CD1c-positive myeloid dendritic cell (primary cell): Measurements from ENCODE around the gene MICALL1.
"Not testable (repeated sequence)": the region's sequence is repeated elsewhere in the genome, so short reads cannot be mapped to it uniquely, and the experiment has no call there.

ENCODE experiments used
- DNase-seq: peaks from one replicate; pipeline ENCODE4 v3.0.0-alpha.2; 2016; ENCODE audit errors: extremely low spot score

Gene MICALL1

DNA sequence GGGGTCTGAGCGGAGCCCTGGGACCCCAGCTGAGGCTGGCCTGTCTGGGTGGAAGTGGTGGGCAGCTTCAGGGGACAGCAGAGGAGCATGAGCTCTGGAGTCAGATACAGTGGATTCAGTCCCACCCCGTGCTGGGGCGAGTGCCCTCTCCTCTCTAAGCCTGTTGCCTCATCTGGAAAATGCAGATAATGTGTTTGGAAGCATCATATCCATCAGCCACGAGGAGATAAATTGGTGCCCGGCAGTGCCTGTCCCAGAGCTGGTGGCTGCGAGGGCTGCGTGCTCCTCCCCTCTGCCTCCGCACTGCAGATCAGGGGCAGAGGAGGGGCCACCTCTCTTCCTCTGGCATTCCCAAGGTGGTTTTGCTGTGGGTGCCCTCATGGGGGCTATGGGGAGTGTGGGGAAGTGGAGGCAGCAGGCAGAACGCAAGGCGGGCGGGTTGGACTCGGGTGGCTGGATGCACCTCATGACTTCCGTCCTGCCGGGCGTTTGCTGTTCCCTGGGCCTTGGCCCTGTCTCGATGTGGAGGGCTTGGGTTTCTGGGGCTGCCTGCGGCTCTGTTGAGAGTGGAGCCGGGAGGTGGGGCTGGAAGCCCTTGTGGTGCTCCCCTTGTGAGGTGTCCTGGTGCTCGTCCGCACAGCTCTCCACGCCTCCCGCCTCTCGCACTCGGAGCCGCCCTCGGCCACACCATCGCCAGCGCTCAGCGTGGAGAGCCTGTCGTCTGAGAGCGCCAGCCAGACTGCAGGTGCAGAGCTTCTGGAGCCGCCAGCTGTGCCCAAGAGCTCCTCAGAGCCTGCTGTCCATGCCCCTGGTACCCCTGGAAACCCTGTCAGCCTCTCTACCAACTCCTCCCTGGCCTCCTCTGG is 20.9 kb downstream of the MICALL1 start:
- DNase-seq = no peak

DNA sequence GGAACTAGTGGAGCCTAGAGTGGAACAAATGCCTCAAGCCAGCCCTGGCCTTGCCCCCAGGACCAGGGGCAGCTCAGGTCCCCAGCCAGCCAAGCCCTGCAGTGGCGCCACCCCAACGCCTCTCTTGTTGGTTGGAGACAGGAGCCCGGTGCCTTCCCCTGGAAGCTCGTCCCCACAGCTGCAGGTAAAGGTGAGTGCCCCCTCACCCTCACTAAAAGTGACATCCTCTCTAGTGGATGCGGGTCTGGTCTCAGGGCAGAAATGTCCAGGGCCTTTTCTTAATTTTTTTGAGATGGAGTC is 21.5 kb downstream of the MICALL1 start:
- no peak for DNase-seq

GRCh38 chr22:37929390-37929789 is 23.3 kb downstream of the MICALL1 start:
- no peak for DNase-seq

GRCh38 chr22:37930270-37930951 is 24.3 kb downstream of the MICALL1 start:
- DNase-seq = no peak

DNA sequence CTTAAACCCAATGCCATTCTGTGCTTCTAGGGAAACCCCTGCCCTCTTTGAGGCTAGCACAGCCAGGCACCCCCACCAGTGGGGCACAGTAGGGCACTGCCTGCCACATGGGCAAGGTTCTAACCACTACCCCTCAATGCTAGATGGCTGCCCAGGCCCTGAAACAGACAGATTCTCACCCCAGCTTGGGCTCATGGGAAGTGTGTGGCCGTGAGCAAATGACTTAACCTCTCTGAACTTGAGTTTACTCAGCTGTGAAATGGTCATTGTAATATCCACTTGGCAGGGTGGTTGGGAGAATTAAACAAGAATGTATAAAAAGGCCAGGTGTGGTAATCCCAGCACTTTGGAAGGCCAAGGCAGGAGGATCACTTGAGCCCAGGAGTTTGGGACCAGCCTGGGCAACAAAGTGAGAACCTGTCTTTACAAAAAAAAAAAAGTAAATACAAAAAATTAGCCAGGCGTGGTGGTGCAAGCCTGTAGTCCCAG is 24.9 kb downstream of the MICALL1 start:
- DNase-seq = no peak

GRCh38 chr22:37931893-37932389 is 25.8 kb downstream of the MICALL1 start:
- DNase-seq = no peak

GRCh38 chr22:37932401-37932800 is 26.3 kb downstream of the MICALL1 start:
- no peak for DNase-seq

DNA sequence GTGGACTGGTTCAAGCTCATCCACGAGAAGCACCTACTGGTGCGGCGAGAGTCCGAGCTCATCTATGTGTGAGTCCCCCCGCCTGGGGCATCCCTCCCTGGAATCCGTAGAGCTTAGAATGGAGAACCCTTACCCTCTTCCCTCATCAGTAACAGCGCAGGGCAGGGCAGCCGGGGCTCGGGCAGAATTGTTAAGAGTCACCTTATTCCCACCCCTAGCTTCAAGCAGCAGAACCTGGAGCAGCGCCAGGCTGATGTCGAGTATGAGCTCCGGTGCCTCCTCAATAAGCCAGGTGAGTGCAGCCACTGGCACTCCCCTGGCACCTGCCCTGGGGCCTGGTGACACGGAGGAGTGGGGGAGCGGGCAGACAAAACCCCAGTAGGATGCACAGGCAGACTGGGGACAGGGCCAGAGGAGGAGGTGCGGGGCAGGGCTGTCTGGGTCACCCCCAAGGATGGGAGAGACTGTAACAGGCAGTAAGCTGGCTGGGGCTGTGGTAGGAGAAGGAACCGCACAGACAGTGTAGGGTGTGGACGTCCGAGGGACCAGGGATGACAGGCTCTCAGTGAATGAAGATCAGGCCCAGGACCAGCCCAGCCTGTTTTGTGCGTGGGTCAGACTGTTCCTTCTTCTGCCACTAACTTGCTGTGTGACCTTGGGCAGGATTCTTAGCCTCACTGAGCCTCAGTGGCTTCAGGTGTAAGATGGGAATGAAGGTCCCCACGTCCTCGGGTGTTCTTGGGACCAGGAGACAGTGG is 26.9 kb downstream of the MICALL1 start:
- DNase-seq = no peak

GRCh38 chr22:37933711-37934376 is 27.7 kb downstream of the MICALL1 start:
- peak; percentile 93 for DNase-seq

DNA sequence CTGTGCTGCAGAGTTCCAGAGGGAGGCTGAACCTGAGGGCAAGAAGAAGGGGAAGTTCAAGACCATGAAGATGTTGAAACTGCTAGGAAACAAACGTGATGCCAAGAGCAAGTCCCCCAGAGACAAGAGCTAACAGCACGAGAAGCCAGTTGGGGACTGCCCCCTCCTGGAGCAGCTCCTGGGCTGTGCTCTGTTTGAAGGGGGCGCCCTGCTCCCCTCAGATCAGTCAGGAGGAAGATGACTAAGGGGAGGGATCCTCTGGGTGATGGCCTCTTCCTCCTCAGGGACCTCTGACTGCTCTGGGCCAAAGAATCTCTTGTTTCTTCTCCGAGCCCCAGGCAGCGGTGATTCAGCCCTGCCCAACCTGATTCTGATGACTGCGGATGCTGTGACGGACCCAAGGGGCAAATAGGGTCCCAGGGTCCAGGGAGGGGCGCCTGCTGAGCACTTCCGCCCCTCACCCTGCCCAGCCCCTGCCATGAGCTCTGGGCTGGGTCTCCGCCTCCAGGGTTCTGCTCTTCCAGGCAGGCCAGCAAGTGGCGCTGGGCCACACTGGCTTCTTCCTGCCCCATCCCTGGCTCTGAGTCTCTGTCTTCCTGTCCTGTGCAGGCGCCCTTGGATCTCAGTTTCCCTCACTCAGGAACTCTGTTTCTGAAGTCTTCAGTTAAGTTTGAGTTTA is 34.7 kb downstream of the MICALL1 start:
- DNase-seq = no peak

- no peak for DNase-seq
These were observed 36.0 kb downstream of the MICALL1 start for GRCh38 chr22:37942133-37942532.

DNA sequence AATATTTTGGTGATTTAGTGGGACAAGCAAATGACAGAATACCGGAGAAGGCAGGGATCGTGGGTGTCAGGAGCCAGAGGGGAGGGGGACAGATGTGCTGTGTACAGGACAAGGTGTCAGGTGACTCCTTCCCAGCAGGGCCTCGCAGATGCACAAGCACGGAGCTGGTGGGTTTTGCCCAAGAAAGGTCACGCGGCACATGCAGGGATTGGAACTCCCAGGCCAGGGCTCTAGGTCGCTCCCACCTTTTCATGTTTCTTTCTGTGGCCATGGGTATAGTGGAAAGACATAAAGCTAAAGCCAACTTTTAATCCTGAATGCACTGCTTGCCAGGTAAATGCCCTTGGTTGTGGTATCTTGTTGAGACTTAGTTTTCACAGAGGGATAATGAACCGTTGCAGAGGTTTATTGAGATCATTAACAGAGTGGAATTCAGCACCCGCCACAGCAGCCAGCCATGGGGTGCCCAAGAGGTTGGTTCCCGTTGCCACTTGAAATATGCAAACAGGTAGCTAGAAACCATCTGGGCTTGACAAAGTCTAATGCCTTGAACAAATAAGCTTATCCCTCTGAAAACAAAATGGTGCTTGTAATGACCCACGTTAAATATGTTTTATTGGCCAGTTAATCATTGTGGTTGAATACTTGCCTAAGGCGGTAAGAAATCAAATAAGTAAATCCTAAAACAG is 37.2 kb downstream of the MICALL1 start:
- no peak for DNase-seq

DNA sequence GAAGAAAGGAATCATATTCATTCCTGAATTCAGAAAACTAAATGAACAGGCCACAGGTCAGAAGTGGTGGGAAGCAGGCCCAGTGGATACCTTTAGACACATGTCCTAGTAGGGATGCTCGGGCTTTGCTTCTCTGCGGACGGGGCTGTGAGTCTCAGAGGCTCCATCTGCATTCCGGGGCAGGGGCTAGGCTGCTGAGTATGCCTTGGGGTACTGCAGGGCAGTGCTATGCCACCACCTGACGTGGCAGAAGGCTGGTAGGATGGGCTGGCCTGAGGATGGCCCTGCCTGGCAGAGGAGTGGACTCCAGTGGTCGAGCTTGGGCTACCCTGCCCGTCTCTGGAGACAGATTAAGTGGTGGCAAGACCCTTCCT is 37.7 kb downstream of the MICALL1 start:
- DNase-seq = no peak

DNA sequence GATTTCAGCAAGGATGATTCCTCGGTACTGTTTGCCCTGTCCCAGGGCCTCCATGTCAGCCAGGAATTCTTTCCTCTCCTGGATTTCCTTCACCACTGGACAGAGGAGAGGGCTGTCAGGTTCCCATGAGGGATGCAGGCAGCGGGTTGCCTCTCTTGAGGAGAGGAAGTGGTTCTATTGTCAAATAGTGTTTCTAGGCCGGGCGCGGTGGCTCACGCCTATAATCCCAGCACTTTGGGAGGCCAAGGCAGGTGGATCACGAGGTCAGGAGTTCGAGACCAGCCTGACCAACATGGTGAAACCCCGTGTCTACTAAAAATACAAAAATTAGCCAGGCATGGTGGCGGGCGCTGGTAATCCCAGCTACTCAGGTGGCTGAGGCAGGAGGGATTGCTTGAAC is 38.3 kb downstream of the MICALL1 start:
- not testable (repeated sequence) for DNase-seq

- not testable (repeated sequence) for DNase-seq
These were observed 41.2 kb downstream of the MICALL1 start for GRCh38 chr22:37947142-37947795.

GRCh38 chr22:37951305-37951704 is 45.2 kb downstream of the MICALL1 start:
- DNase-seq = no peak

- DNase-seq = not testable (repeated sequence)
These were observed 46.5 kb downstream of the MICALL1 start for GRCh38 chr22:37952629-37953028.

- DNase-seq = no peak
These were observed 47.0 kb downstream of the MICALL1 start for GRCh38 chr22:37953062-37953436.

DNA sequence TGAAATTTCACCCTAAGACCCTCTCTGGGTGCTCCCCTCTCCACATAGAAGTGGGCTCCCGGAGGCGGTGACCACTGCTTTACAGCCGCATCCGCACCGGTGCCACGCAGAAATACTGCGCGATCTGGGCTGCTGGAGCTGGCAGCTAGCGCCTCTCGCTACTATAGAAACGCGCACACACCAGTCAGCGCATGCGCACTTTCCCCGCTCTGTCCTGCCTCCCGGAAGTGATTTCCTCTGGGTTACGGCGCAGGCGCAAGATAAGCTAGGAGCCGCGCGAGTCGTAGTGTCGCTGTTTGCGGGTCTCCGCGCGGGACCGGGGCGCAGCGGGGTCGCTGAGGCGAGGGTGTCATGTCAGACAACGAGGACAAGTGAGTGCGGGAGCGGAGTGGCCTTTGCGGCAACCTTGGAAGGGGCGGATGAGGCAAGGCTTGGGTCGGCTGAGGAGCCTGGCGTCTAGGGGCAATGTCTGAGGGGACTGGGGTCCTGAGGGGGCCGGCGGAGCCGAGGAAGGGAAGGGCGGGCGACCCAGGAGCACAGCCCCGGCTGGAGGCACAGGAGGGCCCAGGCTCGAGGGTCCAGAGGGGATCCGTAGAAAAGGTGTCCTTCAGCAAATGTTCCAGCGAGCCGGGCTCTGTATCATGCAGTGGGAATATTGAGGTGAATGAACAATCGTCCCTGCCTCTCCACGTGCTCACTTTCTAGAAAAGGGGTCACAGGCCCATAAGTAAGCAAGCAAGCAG is 47.5 kb downstream of the MICALL1 start, which contains the start of the genes C22orf23 and POLR2F:
Gene C22orf23 (minus strand): TSS at position 165 of the 743 bp plus-strand sequence. CDS start 452 bp downstream, outside the sequence.
Gene POLR2F (plus strand): TSS at position 263 of the 743 bp plus-strand sequence. CDS start 89 bp downstream, at position 352.
- peak; percentile 99 for DNase-seq
